HG03159 (cell line): ENCODE measurements around the gene MERTK.
"Not testable (repeated sequence)": the region's sequence is repeated elsewhere in the genome, so short reads cannot be mapped to it uniquely, and the experiment has no call there.

Source experiments
- ATAC-seq: cut with Tn5 transposase; IDR thresholded peaks from one replicate; pipeline ENCODE4 v1.9.1; 2021; ENCODE audit warnings: mild to moderate bottlenecking, moderate library complexity; ENCODE audit not compliant: unreplicated experiment

MERTK gene

GRCh38 chr2:112065966-112066365 is 167.6 kb downstream of the MERTK start:
- ATAC-seq, result no peak

- ATAC-seq, result not testable (repeated sequence)
Measured at GRCh38 chr2:112069794-112070193, 171.4 kb downstream of the MERTK start.

- ATAC-seq, result no peak
Measured at GRCh38 chr2:112073875-112074274, 175.5 kb downstream of the MERTK start.

- no peak for ATAC-seq
Measured at GRCh38 chr2:112074506-112074905, 176.1 kb downstream of the MERTK start.

GRCh38 chr2:112075490-112076260 is 177.3 kb downstream of the MERTK start:
- no peak for ATAC-seq

- no peak for ATAC-seq
Measured at GRCh38 chr2:112077814-112078213, 179.4 kb downstream of the MERTK start.
